Upper lobe of left lung (tissue), 6 donors: ENCODE results near the gene PLAAT3. TPM values are rescaled to one million over a fixed set of nuclear protein-coding genes. Genes with fewer than 3 reads are reported as not detected.

Experiments used
- ATAC-seq, 2 donors: fragments of 200-7000 bp; cut with Tn5 transposase; one replicate each; pipeline ENCODE4 v1.9.1; 2022; ENCODE audit warnings: mild to moderate bottlenecking in 2 of 2, moderate library complexity in 2 of 2; ENCODE audit not compliant: low FRiP score in 2 of 2
- DNase-seq, 2 donors: peaks; one replicate each; pipeline ENCODE4 v3.0.0-alpha.2; 2019 to 2020
- H3K27ac ChIP-seq, 4 donors: fragments of 200-600 bp; sonication (generic); one replicate each; pipeline ENCODE4 v1.5.1; 2016 to 2019
- H3K27me3 ChIP-seq, 4 donors: fragments of 200-600 bp; sonication (generic); one replicate each; pipeline ENCODE4 v1.5.1; 2017 to 2019
- H3K36me3 ChIP-seq, 4 donors: fragments of 200-600 bp; sonication (generic); one replicate each; pipeline ENCODE4 v1.5.1; 2016 to 2019
- H3K4me1 ChIP-seq, 4 donors: fragments of 200-600 bp; sonication (generic); one replicate each; pipeline ENCODE4 v1.5.1; 2018 to 2019
- H3K4me3 ChIP-seq, 4 donors: fragments of 200-600 bp; sonication (generic); one replicate each; pipeline ENCODE4 v1.5.1; 2017 to 2019; ENCODE audit warnings: mild to moderate bottlenecking in 2 of 4, moderate library complexity in 1 of 4
- H3K9me3 ChIP-seq, 4 donors: fragments of 200-600 bp; sonication (generic); one replicate each; pipeline ENCODE4 v1.5.1; 2018 to 2019
- CTCF ChIP-seq, 6 experiments: fragments of 450-650 bp in 4 of 6; fragments of 200-600 bp in 2 of 6; sonication (generic) in 2 of 6; IDR thresholded peaks; one replicate each; pipeline ENCODE4 v1.5.1; 2016 to 2019; ENCODE audit warnings: antibody characterized with exemption in 6 of 6
- EP300 ChIP-seq, 4 donors: sonication (generic); formaldehyde crosslinking; IDR thresholded peaks; one replicate each; pipeline ENCODE4 v1.5.1; 2017; ENCODE audit warnings: antibody characterized with exemption in 4 of 4, control low read depth in 2 of 4
- POLR2A ChIP-seq, 4 donors: fragments of 450-650 bp; IDR thresholded peaks; one replicate each; pipeline ENCODE4 v1.5.1; 2016 to 2017; ENCODE audit warnings: antibody characterized with exemption in 4 of 4, mild to moderate bottlenecking in 2 of 4
- POLR2AphosphoS5 ChIP-seq, 2 donors: sonication (generic); formaldehyde crosslinking; IDR thresholded peaks; one replicate each; pipeline ENCODE4 v1.5.1; 2017; ENCODE audit warnings: antibody characterized with exemption in 2 of 2
- WGBS, 2 donors: methylation state at CpG; one replicate each; pipeline ENCODE4 v1.1.5; 2017 to 2018; 5-methylcytosine and 5-hydroxymethylcytosine counted together
- total RNA-seq, 6 donors: library from RNA; depleted of rRNA in 4 of 6; stranded (reverse); fragments of >200 nt in 4 of 6; gene quantifications; one replicate each; pipeline versions ENCODE4 v1.1.0 to v1.2.1, GENCODE V29; 2016 to 2021
- donor health status: DM: no; HTN: no; CAD: no; lungs with moderate emphysema.
- donor health status: DM: no; HTN: yes; CAD: no; lungs with severe emphysema.

PLAAT3 gene
- total RNA-seq, 6 donors from 2014 or later = 36.7 to 128 (median 89.5) TPM

GRCh38 chr11:63535734-63536133, 78.5 kb downstream of the PLAAT3 start:
- peak overlapping the region; percentile 84 to 96 (median 92) for H3K27ac ChIP-seq
- H3K36me3 ChIP-seq = no peaks in the 10 kb centered on the region
- H3K4me3 ChIP-seq = peak overlapping the region in 1 of 4 donors; percentile 50
- no peak for ATAC-seq
- WGBS, 2 donors = 58 to 100% methylated on average over 1 of the region's 1 CpG
- no peaks in the 10 kb centered on the region for H3K9me3 ChIP-seq
- H3K27me3 ChIP-seq = no peaks in the 10 kb centered on the region
- no peak for DNase-seq
- H3K4me1 ChIP-seq = peaks cover 36 to 61% (median 44%) of the 10 kb centered on the region in 4 donors
- TF ChIP-seq CTCF (IDR thresholded peaks at IDR 0.05) (no peak), POLR2A (IDR thresholded peaks at IDR 0.05) (no peak), POLR2AphosphoS5 (IDR thresholded peaks at IDR 0.05) (no peak), EP300 (IDR thresholded peaks at IDR 0.05) (no peak)

GRCh38 chr11:63534895-63535461, 79.3 kb downstream of the PLAAT3 start:
- Histone ChIP-seq H3K27ac (peak overlapping the region in 3 of 4 donors; percentile 9 to 94 (median 91)), H3K27me3 (no peaks in the 10 kb centered on the region), H3K9me3 (no peaks in the 10 kb centered on the region), H3K36me3 (no peaks in the 10 kb centered on the region), H3K4me1 (peaks cover 36 to 64% (median 46%) of the 10 kb centered on the region in 4 donors), H3K4me3 (no peak overlapping the region)
- 68 to 76% methylated on average over 5 of the region's 5 CpGs for WGBS, 2 donors
- TF ChIP-seq POLR2AphosphoS5 (IDR thresholded peaks at IDR 0.05) (no peak), CTCF (IDR thresholded peaks at IDR 0.05) (no peak), POLR2A (IDR thresholded peaks at IDR 0.05) (no peak), EP300 (IDR thresholded peaks at IDR 0.05) (no peak)
- no peak for ATAC-seq
- DNase-seq = no peak

GRCh38 chr11:63534076-63534475, 80.2 kb downstream of the PLAAT3 start:
- no peak overlapping the region for H3K27ac ChIP-seq
- TF ChIP-seq POLR2AphosphoS5 (IDR thresholded peaks at IDR 0.05) = no peak
- no peak for TF ChIP-seq CTCF (IDR thresholded peaks at IDR 0.05)
- TF ChIP-seq POLR2A (IDR thresholded peaks at IDR 0.05) = no peak
- TF ChIP-seq EP300 (IDR thresholded peaks at IDR 0.05) = no peak
- H3K9me3 ChIP-seq = no peaks in the 10 kb centered on the region
- ATAC-seq (no peak), DNase-seq (no peak)
- WGBS, 2 donors = 76 to 89% methylated on average over 3 of the region's 3 CpGs
- H3K4me3 ChIP-seq = no peak overlapping the region
- no peaks in the 10 kb centered on the region for H3K27me3 ChIP-seq
- H3K4me1 ChIP-seq = peaks cover 37 to 65% (median 48%) of the 10 kb centered on the region in 4 donors
- H3K36me3 ChIP-seq = no peaks in the 10 kb centered on the region

- TF ChIP-seq POLR2AphosphoS5 (IDR thresholded peaks at IDR 0.05) (no peak), POLR2A (IDR thresholded peaks at IDR 0.05) (no peak), EP300 (IDR thresholded peaks at IDR 0.05) (no peak), CTCF (IDR thresholded peaks at IDR 0.05) (no peak)
- ATAC-seq = no peak
- no peaks in the 10 kb centered on the region for H3K9me3 ChIP-seq
- H3K4me3 ChIP-seq = no peak overlapping the region
- no peaks in the 10 kb centered on the region for H3K27me3 ChIP-seq
- H3K27ac ChIP-seq = no peak overlapping the region
- WGBS, 2 donors = 92 to 95% methylated on average over 4 of the region's 4 CpGs
- DNase-seq = no peak
- H3K4me1 ChIP-seq = peaks cover 31 to 54% (median 39%) of the 10 kb centered on the region in 4 donors
- H3K36me3 ChIP-seq = no peaks in the 10 kb centered on the region
These were observed 81.3 kb downstream of the PLAAT3 start for GRCh38 chr11:63532799-63533475.
